ENCODE results near the gene SERGEF.

GRCh38 chr11:17814546-17814945 is 198.3 kb downstream of the SERGEF start:
- TF ChIP-seq CTCF (IDR thresholded peaks at IDR 0.05) (no peak), POLR2A (IDR thresholded peaks at IDR 0.05) (no peak)

Data from heart left ventricle (tissue), 13 donors.